Osteocyte (in vitro differentiated cells): ENCODE data around the gene NEDD1. TPM values are rescaled to one million over a fixed set of nuclear protein-coding genes. Genes with fewer than 3 reads are reported as not detected.

Experiments
- DNase-seq: peaks from one replicate; pipeline ENCODE4 v3.0.0; 2021; ENCODE audit warnings: mixed read lengths; ENCODE audit not compliant: unreplicated experiment; ENCODE audit errors: extremely low spot score
- H3K27ac Mint-ChIP-seq: one replicate; pipeline ENCODE4 v1.8.0; 2021; ENCODE audit warnings: mild to moderate bottlenecking, mixed read lengths; ENCODE audit not compliant: unreplicated experiment
- H3K27me3 Mint-ChIP-seq: one replicate; pipeline ENCODE4 v1.8.0; 2021; ENCODE audit warnings: mixed read lengths; ENCODE audit not compliant: unreplicated experiment
- H3K36me3 Mint-ChIP-seq: one replicate; pipeline ENCODE4 v1.8.0; 2021; ENCODE audit warnings: mixed read lengths; ENCODE audit not compliant: unreplicated experiment
- H3K4me1 Mint-ChIP-seq: one replicate; pipeline ENCODE4 v1.8.0; 2021; ENCODE audit warnings: mixed read lengths; ENCODE audit not compliant: unreplicated experiment
- H3K4me3 Mint-ChIP-seq: one replicate; pipeline ENCODE4 v1.8.0; 2021; ENCODE audit warnings: mild to moderate bottlenecking, moderate library complexity, mixed read lengths; ENCODE audit not compliant: unreplicated experiment
- H3K9me3 Mint-ChIP-seq: one replicate; pipeline ENCODE4 v1.8.0; 2021; ENCODE audit warnings: mixed read lengths; ENCODE audit not compliant: unreplicated experiment
- total RNA-seq: library from RNA; stranded (reverse); gene quantifications from 2 replicates; pipeline ENCODE4 v1.2.1, GENCODE V29; 2021
- TF ChIP-seq, protein P1 (sequence below): fragments of 200-600 bp; sonication (generic); IDR thresholded peaks from 2 replicates; pipeline ENCODE4 v1.5.0; 2021; ENCODE audit warnings: antibody characterized with exemption, mild to moderate bottlenecking, moderate library complexity

Gene NEDD1
- total RNA-seq, 1 donor from 2014 or later, result 18.7 TPM

DNA sequence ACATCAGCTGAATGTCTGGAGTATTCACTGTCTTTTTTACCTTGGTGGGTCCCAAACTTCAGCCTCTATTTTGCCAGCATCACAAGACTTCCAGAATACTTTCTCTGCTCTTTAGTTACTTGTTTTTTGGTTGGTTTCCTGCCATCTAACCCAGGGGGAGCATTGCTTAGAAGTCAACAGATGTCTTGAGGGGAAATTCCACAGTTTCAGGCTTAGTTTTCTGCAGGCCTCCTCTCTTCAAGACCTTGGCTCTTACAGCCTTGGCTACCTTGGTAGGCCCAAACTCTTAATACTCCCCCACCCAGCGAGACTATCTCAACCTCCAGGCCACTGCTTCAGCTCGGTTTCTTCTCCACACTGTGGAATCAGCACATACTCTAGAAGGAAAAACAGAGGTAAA is 41.7 kb downstream of the NEDD1 start:
- Mint-ChIP-seq H3K27ac (no peak overlapping the region), H3K27me3 (no peaks in the 10 kb centered on the region), H3K9me3 (no peaks in the 10 kb centered on the region), H3K4me3 (no peak overlapping the region), H3K4me1 (no peaks in the 10 kb centered on the region), H3K36me3 (peaks cover 38% of the 10 kb centered on the region)
- TF ChIP-seq, protein P1, sequence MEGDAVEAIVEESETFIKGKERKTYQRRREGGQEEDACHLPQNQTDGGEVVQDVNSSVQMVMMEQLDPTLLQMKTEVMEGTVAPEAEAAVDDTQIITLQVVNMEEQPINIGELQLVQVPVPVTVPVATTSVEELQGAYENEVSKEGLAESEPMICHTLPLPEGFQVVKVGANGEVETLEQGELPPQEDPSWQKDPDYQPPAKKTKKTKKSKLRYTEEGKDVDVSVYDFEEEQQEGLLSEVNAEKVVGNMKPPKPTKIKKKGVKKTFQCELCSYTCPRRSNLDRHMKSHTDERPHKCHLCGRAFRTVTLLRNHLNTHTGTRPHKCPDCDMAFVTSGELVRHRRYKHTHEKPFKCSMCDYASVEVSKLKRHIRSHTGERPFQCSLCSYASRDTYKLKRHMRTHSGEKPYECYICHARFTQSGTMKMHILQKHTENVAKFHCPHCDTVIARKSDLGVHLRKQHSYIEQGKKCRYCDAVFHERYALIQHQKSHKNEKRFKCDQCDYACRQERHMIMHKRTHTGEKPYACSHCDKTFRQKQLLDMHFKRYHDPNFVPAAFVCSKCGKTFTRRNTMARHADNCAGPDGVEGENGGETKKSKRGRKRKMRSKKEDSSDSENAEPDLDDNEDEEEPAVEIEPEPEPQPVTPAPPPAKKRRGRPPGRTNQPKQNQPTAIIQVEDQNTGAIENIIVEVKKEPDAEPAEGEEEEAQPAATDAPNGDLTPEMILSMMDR, result no peak
- DNase-seq, result no peak

DNA sequence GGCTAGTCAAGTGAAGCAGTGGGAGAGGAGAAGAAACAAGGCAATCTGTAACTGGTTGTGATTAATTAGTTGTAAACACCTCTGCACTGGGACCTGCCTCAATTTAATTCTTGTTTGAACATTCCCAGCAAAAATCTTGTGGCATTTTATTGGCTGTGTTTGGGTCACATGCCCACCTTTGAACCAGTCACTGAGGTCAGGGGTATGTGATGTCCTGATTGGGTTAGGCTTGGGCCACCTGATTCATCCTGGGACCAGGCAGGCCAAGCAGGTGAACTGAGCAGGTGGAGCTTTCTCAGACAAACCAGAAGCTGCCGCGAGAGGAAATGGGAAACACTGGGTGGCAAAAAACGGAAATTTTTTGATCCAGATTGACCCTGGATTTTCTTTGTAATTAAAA is 72.5 kb downstream of the NEDD1 start:
- Mint-ChIP-seq H3K9me3 (no peaks in the 10 kb centered on the region), H3K4me3 (no peak overlapping the region), H3K27ac (no peak overlapping the region), H3K27me3 (peaks cover 6% of the 10 kb centered on the region), H3K36me3 (no peaks in the 10 kb centered on the region), H3K4me1 (peaks cover 7% of the 10 kb centered on the region)
- no peak for DNase-seq
- TF ChIP-seq, protein P1, result no peak

DNA sequence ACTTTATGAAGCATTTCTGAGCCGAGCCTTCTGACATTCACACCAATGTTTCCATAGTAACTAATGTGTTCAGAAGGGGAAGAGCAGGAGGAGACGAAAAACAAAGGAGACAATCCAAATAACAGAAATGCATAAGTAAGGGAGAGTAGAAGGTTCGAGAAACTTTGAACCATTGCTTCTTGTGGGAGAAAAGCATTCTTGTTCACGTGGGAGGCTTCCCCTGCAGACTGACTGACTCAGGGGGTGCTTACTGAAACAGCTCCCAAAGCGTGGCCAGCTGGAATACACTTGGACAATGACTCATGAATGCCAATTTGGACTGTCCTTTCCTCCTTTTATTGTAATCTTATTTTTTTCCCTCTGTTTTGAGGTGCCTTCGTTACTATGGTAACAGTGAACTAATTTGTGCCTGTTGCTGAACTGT is 73.9 kb downstream of the NEDD1 start:
- H3K27ac Mint-ChIP-seq, result peak overlapping the region; percentile 15
- H3K9me3 Mint-ChIP-seq, result no peaks in the 10 kb centered on the region
- DNase-seq, result no peak
- peaks cover 10% of the 10 kb centered on the region for H3K4me1 Mint-ChIP-seq
- TF ChIP-seq, protein P1, result no peak
- H3K27me3 Mint-ChIP-seq, result peaks cover 14% of the 10 kb centered on the region
- no peak overlapping the region for H3K4me3 Mint-ChIP-seq
- no peaks in the 10 kb centered on the region for H3K36me3 Mint-ChIP-seq

DNA sequence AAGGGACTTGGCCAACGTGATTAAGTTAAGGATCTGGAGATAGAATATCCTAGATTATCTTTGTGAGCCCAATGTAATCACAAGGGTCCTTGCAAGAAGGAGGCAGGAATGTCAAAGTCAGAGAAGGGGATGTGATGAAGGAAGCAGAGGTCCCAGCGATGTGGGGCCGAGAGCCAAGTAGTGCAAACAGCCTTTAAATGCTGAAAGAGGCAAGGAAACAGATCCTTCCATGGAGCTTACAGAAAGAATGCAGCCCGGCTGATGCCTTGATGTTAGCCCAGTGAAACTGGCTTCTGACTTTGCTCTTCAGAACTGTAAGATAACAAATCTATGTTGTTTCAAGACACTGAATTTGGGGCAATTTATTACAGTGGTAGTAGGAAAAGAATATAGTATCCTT is 74.9 kb downstream of the NEDD1 start:
- TF ChIP-seq, protein P1, result no peak
- no peaks in the 10 kb centered on the region for H3K9me3 Mint-ChIP-seq
- peaks cover 11% of the 10 kb centered on the region for H3K4me1 Mint-ChIP-seq
- no peaks in the 10 kb centered on the region for H3K36me3 Mint-ChIP-seq
- H3K27ac Mint-ChIP-seq, result no peak overlapping the region
- no peak for DNase-seq
- no peak overlapping the region for H3K4me3 Mint-ChIP-seq
- peaks cover 22% of the 10 kb centered on the region for H3K27me3 Mint-ChIP-seq

DNA sequence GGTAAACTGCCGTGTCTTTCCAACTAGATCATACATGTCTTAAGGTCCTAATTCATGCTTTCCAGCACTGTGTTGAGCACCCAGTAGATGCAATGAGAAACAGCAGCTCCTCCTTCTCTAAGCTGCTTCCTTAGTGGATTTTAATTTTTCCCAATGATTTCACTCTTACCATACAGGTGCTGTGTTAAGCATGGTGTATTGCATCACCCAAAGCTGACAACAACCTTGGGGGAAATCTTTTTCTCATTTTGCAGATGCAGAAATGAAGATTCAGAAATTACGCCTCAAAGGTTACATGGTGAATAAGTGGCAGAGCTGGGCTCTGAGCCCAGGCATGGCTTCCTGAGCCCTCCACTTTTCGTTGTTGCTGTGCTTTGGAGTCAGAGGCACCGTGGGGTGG is 75.6 kb downstream of the NEDD1 start:
- TF ChIP-seq, protein P1, result no peak
- Mint-ChIP-seq H3K27ac (no peak overlapping the region), H3K36me3 (no peaks in the 10 kb centered on the region), H3K27me3 (peaks cover 25% of the 10 kb centered on the region), H3K4me1 (peaks cover 11% of the 10 kb centered on the region), H3K4me3 (no peak overlapping the region), H3K9me3 (no peaks in the 10 kb centered on the region)
- DNase-seq, result no peak
